ENCODE data around the gene LGI4. TPM values are rescaled to one million over a fixed set of nuclear protein-coding genes. Genes with fewer than 3 reads are reported as not detected.
A peak's percentile ranks its signal among the peaks of the same experiment; 100 is the strongest.

The LGI4 gene
- polyA plus RNA-seq, 4 donors = 0.45 to 14.5 (median 4.1) TPM

DNA sequence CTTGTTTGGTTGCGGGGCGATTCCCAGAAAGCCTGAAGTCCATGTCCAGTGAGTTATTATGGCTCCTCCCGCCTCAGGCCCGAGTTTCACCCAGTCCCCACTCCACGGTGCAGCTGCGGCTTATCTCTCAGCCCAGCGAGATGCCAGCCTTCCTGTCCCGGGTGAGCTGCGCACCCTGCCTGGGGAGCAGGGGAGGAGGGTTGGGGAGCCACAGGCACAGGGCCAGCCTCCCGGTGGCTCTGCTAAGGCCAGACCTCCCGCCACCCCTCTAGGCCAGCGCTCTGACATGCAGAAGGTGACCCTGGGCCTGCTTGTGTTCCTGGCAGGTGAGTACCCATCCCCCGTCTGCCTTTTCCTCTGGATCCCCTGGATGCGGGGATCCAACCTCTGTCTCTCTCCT, 15.8 kb downstream of the LGI4 start:
- Histone ChIP-seq H3K27ac (ENCODE audit: low read depth in 1 of 3, low read length in 2 of 3) (peak overlapping the region in 1 of 3 donors; percentile 19), H3K36me3 (ENCODE audit: control insufficient read depth in 3 of 3, insufficient read depth in 2 of 3, low read depth in 1 of 3, low read length in 3 of 3) (peaks cover 0 to 54% (median 0%) of the 10 kb centered on the region in 3 donors), H3K27me3 (ENCODE audit: control insufficient read depth in 3 of 3, insufficient read depth in 3 of 3, low read length in 3 of 3) (no peaks in the 10 kb centered on the region), H3K4me3 (ENCODE audit: low read depth in 1 of 3, low read length in 3 of 3) (peak overlapping the region in 1 of 3 donors; percentile 24), H3K9me3 (ENCODE audit: control insufficient read depth in 2 of 2, insufficient read depth in 1 of 2, low read depth in 1 of 2, low read length in 1 of 2) (no peaks in the 10 kb centered on the region), H3K4me1 (ENCODE audit: control insufficient read depth in 3 of 3, insufficient read depth in 2 of 3, low read depth in 1 of 3, low read length in 2 of 3) (peaks cover 0 to 40% (median 4%) of the 10 kb centered on the region in 3 donors)
- DNase-seq (no peak), FAIRE-seq (no peak)
- 59 to 66% (median 64%) methylated on average over 13 to 14 of the region's 14 CpGs for WGBS, 3 donors

DNA sequence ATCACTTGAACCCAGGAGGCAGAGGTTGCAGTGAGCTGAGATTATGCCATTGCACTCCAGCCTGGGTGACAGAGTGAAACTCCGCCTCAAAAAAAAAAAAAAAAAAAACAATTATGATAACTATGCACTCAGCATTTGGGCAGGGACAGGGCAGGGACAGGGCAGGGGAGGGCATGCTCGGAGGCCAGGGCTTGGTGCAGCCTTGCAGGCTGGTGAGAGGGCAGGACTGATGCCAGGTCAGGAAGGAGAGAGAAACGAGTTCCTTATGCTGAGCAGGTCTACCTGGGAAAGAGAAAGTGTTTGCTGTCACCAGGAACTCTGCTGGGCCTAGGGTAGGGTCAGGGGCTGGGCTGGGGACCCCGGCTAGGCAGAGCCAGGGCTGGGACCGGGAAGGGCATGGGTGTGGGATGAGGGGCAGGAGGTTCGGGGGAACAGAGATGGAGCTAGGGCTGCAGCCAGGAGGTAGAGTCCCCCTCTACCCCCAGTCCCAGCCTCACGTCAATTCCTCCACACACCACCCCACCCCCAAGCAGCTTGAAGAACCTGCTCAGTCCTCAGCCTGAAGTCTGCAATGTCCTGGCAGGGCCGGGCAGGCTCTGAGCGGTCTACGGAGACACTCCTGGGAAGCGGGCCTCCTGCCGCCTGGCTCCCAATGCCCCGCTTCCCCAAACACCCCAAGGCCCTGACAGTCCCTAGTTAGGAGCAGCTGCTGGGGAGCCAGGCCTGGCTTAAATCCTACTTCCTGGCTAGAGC, 16.4 kb downstream of the LGI4 start:
- no peaks in the 10 kb centered on the region for H3K27me3 ChIP-seq (ENCODE audit: control insufficient read depth in 3 of 3, insufficient read depth in 3 of 3, low read length in 3 of 3)
- WGBS, 3 donors = 57 to 69% (median 58%) methylated on average over 13 of the region's 13 CpGs
- peak in 1 of 2 donors; percentile 78 for DNase-seq
- peaks cover 0 to 38% (median 2%) of the 10 kb centered on the region in 3 donors for H3K4me1 ChIP-seq (ENCODE audit: control insufficient read depth in 3 of 3, insufficient read depth in 2 of 3, low read depth in 1 of 3, low read length in 2 of 3)
- no peak for FAIRE-seq
- no peaks in the 10 kb centered on the region for H3K9me3 ChIP-seq (ENCODE audit: control insufficient read depth in 2 of 2, insufficient read depth in 1 of 2, low read depth in 1 of 2, low read length in 1 of 2)
- peak overlapping the region in 1 of 3 donors; percentile 62 for H3K4me3 ChIP-seq (ENCODE audit: low read depth in 1 of 3, low read length in 3 of 3)
- peak overlapping the region in 2 of 3 donors; percentile 19 to 33 for H3K27ac ChIP-seq (ENCODE audit: low read depth in 1 of 3, low read length in 2 of 3)
- peaks cover 0 to 51% (median 0%) of the 10 kb centered on the region in 3 donors for H3K36me3 ChIP-seq (ENCODE audit: control insufficient read depth in 3 of 3, insufficient read depth in 2 of 3, low read depth in 1 of 3, low read length in 3 of 3)

DNA sequence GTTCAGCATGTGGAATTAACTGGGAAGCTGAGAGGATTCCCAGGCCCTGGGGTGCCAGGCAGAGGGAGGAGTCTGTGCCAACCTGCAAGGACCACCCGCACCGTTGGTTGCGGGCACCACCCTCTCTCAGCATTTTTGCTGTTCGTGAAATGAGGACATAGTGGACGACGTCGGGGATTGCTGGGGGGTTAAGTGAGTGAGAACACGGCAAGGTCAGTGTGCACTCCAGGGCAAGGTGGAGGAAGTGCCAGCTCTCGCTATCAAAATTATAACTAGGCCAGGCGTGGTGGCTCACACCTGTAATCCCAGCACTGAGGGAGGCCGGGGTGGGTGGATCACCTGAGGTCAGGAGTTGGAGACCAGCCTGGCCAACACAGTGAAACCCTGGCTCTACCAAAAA, 17.1 kb downstream of the LGI4 start:
- Histone ChIP-seq H3K27ac (ENCODE audit: low read depth in 1 of 3, low read length in 2 of 3) (peak overlapping the region; percentile 0 to 43 (median 33)), H3K36me3 (ENCODE audit: control insufficient read depth in 3 of 3, insufficient read depth in 2 of 3, low read depth in 1 of 3, low read length in 3 of 3) (peaks cover 0 to 45% (median 0%) of the 10 kb centered on the region in 3 donors), H3K9me3 (ENCODE audit: control insufficient read depth in 2 of 2, insufficient read depth in 1 of 2, low read depth in 1 of 2, low read length in 1 of 2) (no peaks in the 10 kb centered on the region), H3K4me3 (ENCODE audit: low read depth in 1 of 3, low read length in 3 of 3) (peak overlapping the region in 2 of 3 donors; percentile 37 to 62), H3K4me1 (ENCODE audit: control insufficient read depth in 3 of 3, insufficient read depth in 2 of 3, low read depth in 1 of 3, low read length in 2 of 3) (peaks cover 0 to 34% (median 2%) of the 10 kb centered on the region in 3 donors), H3K27me3 (ENCODE audit: control insufficient read depth in 3 of 3, insufficient read depth in 3 of 3, low read length in 3 of 3) (no peaks in the 10 kb centered on the region)
- DNase-seq (peak in 1 of 2 donors; percentile 25), FAIRE-seq (no peak)
- WGBS, 3 donors = 60 to 73% (median 66%) methylated on average over 11 of the region's 11 CpGs

DNA sequence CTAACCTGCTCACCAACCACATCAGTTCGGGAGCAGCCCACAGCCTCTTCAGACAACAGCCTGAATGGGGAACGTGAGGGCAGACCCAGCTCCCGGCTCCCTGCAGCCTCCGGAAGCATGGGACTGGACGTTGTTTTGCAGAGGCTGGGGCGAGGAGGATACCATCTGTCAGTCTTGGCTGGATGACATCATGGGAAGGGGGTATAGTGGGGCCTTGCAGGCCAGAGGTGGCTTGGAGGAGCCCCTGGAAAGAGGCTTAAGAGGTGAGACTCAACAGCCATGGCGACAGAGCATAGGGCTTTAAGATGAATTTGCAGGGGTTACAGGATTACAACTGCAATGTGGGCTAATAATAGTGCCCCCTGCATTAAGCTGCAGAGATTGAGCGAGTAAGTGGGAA, 17.7 kb downstream of the LGI4 start:
- peak overlapping the region; percentile 28 to 90 (median 65) for H3K27ac ChIP-seq (ENCODE audit: low read depth in 1 of 3, low read length in 2 of 3)
- H3K9me3 ChIP-seq (ENCODE audit: control insufficient read depth in 2 of 2, insufficient read depth in 1 of 2, low read depth in 1 of 2, low read length in 1 of 2) = no peaks in the 10 kb centered on the region
- DNase-seq (no peak), FAIRE-seq (no peak)
- H3K36me3 ChIP-seq (ENCODE audit: control insufficient read depth in 3 of 3, insufficient read depth in 2 of 3, low read depth in 1 of 3, low read length in 3 of 3) = peaks cover 0 to 39% (median 0%) of the 10 kb centered on the region in 3 donors
- 46 to 82% (median 65%) methylated on average over 8 of the region's 8 CpGs for WGBS, 3 donors
- peak overlapping the region; percentile 37 to 62 (median 41) for H3K4me3 ChIP-seq (ENCODE audit: low read depth in 1 of 3, low read length in 3 of 3)
- H3K27me3 ChIP-seq (ENCODE audit: control insufficient read depth in 3 of 3, insufficient read depth in 3 of 3, low read length in 3 of 3) = no peaks in the 10 kb centered on the region
- peaks cover 0 to 31% (median 2%) of the 10 kb centered on the region in 3 donors for H3K4me1 ChIP-seq (ENCODE audit: control insufficient read depth in 3 of 3, insufficient read depth in 2 of 3, low read depth in 1 of 3, low read length in 2 of 3)

DNA sequence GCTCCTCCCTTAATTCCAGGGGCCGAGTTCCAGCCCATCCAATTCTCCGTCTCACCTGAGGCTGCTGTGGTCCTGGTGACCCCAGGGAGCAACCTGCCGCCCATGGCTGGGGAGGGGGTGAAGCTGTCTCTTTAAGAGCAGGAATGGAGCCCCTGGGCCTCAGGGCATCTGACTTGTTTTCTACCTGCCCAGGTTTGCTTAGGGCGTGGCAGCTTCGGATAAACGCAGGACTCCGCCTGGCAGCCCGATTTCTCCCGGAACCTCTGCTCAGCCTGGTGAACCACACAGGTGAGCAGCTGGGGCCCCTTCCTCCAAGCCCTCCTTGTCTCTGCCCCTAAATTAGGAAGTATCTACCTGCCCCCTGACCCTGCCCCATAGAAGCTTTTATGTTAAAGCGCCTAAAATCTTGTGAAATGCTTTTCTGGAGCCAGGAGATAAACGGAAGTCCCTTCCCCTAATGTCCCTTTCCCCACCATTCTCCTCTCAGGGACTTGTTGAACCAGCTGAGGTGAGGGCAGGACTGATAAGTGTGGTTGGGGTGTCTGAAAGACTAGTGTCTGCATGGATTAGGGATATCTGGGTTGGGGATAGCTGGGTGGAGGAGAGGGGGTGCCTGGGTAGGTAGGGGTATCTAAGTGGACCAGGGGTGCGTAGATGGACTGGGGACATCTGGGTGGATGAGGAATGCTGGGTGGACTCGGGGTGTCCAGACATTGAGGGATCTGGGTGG, 18.6 kb downstream of the LGI4 start:
- 20 to 58% (median 36%) methylated on average over 13 of the region's 13 CpGs for WGBS, 3 donors
- no peaks in the 10 kb centered on the region for H3K9me3 ChIP-seq (ENCODE audit: control insufficient read depth in 2 of 2, insufficient read depth in 1 of 2, low read depth in 1 of 2, low read length in 1 of 2)

DNA sequence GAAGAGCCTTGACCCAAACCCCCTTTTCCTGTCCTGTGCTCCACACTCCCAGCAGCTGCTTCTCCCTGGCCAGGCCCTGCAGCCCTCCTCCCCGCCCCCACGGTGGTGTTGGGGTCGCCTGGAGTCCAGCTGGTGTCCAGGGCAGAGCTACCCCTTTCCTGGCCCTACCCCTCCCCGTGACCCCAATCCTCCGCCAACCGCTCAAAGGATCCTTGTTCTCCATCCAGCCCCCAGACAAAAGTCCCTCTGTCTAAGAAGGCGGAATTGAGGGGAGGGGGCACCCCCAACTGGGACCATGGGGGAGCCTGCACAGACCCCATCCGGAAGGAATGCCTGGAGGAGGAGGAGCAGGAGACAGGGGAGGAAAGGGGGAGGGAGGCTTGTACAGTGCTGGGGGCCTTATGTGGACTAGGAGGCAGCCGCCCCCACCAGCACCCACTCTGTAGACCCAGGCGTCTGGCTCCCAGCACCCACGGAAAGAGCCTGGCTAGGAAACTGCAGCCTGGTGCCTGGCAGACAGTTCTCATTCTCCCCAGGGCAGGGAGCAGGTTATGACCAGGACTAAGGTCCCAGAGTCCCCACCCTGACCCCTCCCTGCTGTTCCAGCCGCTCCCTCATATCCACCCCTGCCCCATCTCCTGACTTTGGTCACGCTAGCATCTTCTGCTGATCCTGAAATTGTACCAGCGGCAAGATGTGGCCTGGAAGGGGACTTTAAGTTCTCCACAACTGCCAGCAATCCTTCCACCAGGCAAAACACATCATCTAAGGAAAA, 19.5 kb downstream of the LGI4 start, which contains the start of gene FXYD3:
Gene FXYD3, plus strand, starts transcription at position 647 of the 775 bp plus-strand sequence. CDS start 3,554 bp downstream, outside the sequence.
- 21 to 54% (median 37%) methylated on average over 14 of the region's 14 CpGs for WGBS, 3 donors
- Histone ChIP-seq H3K27ac (ENCODE audit: low read depth in 1 of 3, low read length in 2 of 3) (peak within 1 kb of the TSS; percentile 28 to 90 (median 67)), H3K4me3 (ENCODE audit: low read depth in 1 of 3, low read length in 3 of 3) (peak within 1 kb of the TSS; percentile 37 to 62 (median 41)), H3K9me3 (ENCODE audit: control insufficient read depth in 2 of 2, insufficient read depth in 1 of 2, low read depth in 1 of 2, low read length in 1 of 2) (no peaks in the 10 kb centered on the region), H3K36me3 (ENCODE audit: control insufficient read depth in 3 of 3, insufficient read depth in 2 of 3, low read depth in 1 of 3, low read length in 3 of 3) (peaks cover 0 to 24% (median 0%) of the 10 kb centered on the region in 3 donors), H3K4me1 (ENCODE audit: control insufficient read depth in 3 of 3, insufficient read depth in 2 of 3, low read depth in 1 of 3, low read length in 2 of 3) (peaks cover 0 to 22% (median 0%) of the 10 kb centered on the region in 3 donors), H3K27me3 (ENCODE audit: control insufficient read depth in 3 of 3, insufficient read depth in 3 of 3, low read length in 3 of 3) (no peaks in the 10 kb centered on the region)
- DNase-seq (peak; percentile 72 to 77), FAIRE-seq (no peak)

More for the DNA sequence above, 18.6 kb downstream of the LGI4 start:
- H3K27ac ChIP-seq (ENCODE audit: low read depth in 1 of 3, low read length in 2 of 3) = peak overlapping the region; percentile 28 to 90 (median 67)
- peaks cover 0 to 28% (median 2%) of the 10 kb centered on the region in 3 donors for H3K4me1 ChIP-seq (ENCODE audit: control insufficient read depth in 3 of 3, insufficient read depth in 2 of 3, low read depth in 1 of 3, low read length in 2 of 3)
- DNase-seq (peak; percentile 77 to 85), FAIRE-seq (no peak)
- peak overlapping the region; percentile 37 to 62 (median 41) for H3K4me3 ChIP-seq (ENCODE audit: low read depth in 1 of 3, low read length in 3 of 3)
- H3K27me3 ChIP-seq (ENCODE audit: control insufficient read depth in 3 of 3, insufficient read depth in 3 of 3, low read length in 3 of 3) = no peaks in the 10 kb centered on the region
- H3K36me3 ChIP-seq (ENCODE audit: control insufficient read depth in 3 of 3, insufficient read depth in 2 of 3, low read depth in 1 of 3, low read length in 3 of 3) = peaks cover 0 to 33% (median 0%) of the 10 kb centered on the region in 3 donors

DNA sequence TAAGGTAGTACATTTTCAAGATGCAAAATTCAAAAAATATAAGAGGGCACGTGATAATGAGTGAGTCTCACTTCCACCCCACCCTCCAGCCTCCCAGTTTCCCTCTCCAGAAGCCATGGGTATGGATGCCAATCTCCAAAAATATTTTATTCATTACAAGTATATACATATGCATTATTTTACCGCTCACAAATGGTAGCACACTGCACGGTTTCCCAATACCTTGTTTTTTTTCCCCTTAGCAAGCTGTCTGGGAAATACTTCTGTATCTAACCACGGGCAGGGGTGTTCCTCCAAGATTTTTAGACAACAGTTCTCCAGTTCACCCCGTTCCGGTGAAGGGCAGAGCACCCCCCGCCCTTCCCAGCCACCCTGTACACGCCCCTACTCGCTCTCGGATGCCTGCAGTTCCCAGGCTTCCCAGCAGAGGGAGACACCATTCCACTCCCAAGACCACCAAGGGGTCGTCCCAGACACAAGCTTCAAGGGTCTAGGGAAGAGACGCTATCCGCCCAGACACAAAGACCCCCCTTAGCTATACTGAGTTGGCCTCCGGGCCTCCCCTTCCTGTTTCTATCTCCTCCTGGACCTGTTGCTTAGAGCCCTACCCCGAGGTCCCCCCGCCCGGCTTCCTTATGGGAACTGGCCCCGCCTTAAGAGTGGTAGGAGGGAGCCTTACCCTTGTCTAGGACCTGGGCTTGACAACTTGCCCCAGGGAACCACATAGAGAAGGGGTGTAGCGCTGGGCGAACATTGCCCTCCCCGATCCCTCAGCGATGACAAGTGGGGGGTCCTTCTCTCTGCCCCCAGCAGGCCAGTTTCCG, 20.3 kb downstream of the LGI4 start:
- FAIRE-seq (no peak), DNase-seq (peak; percentile 45 to 92)
- peak overlapping the region; percentile 24 to 90 (median 28) for H3K27ac ChIP-seq (ENCODE audit: low read depth in 1 of 3, low read length in 2 of 3)
- H3K4me3 ChIP-seq (ENCODE audit: low read depth in 1 of 3, low read length in 3 of 3) = peak overlapping the region in 2 of 3 donors; percentile 16 to 62
- 8 to 10% (median 8%) methylated on average over 23 of the region's 23 CpGs for WGBS, 3 donors
- H3K9me3 ChIP-seq (ENCODE audit: control insufficient read depth in 2 of 2, insufficient read depth in 1 of 2, low read depth in 1 of 2, low read length in 1 of 2) = no peaks in the 10 kb centered on the region
- peaks cover 0 to 16% (median 0%) of the 10 kb centered on the region in 3 donors for H3K36me3 ChIP-seq (ENCODE audit: control insufficient read depth in 3 of 3, insufficient read depth in 2 of 3, low read depth in 1 of 3, low read length in 3 of 3)
- no peaks in the 10 kb centered on the region for H3K27me3 ChIP-seq (ENCODE audit: control insufficient read depth in 3 of 3, insufficient read depth in 3 of 3, low read length in 3 of 3)
- H3K4me1 ChIP-seq (ENCODE audit: control insufficient read depth in 3 of 3, insufficient read depth in 2 of 3, low read depth in 1 of 3, low read length in 2 of 3) = peaks cover 0 to 22% (median 0%) of the 10 kb centered on the region in 3 donors
